Activated T-cell treated with anti-CD3 and anti-CD28 coated beads, Interleukin-2, amount 50 U/mL, for 4 hours (primary cell): ENCODE results near the gene RNF41. TPM values are rescaled to one million over a fixed set of nuclear protein-coding genes. Genes with fewer than 3 reads are reported as not detected.

Experiments used
- ATAC-seq, 2 donors: fragments of 200-7000 bp; cut with Tn5 transposase; one replicate each; pipeline ENCODE4 v1.10.0; 2021
- DNase-seq: peaks from one replicate; pipeline ENCODE4 v3.0.0-alpha.2; 2020
- H3K27me3 Mint-ChIP-seq: one replicate; pipeline ENCODE4 v1.8.0; 2021; ENCODE audit warnings: low read depth, mixed read lengths
- H3K36me3 Mint-ChIP-seq: one replicate; pipeline ENCODE4 v1.8.0; 2022; ENCODE audit warnings: mixed read lengths; ENCODE audit not compliant: insufficient read depth
- H3K4me1 Mint-ChIP-seq: one replicate; pipeline ENCODE4 v1.8.0; 2021; ENCODE audit warnings: low read depth, mixed read lengths
- H3K4me3 Mint-ChIP-seq: one replicate; pipeline ENCODE4 v1.8.0; 2021; ENCODE audit warnings: mild to moderate bottlenecking, moderate library complexity, mixed read lengths
- H3K9me3 Mint-ChIP-seq: one replicate; pipeline ENCODE4 v1.8.0; 2021; ENCODE audit warnings: mixed read lengths
- total RNA-seq, 3 donors: library from RNA; stranded (reverse); gene quantifications; one replicate each; pipeline ENCODE4 v1.2.1, GENCODE V29; 2021

The RNF41 gene
- total RNA-seq, 3 donors from 2014 or later = 39.3 to 45.6 (median 40.1) TPM

GRCh38 chr12:56256326-56256960, 34.7 kb upstream of the RNF41 start:
- Mint-ChIP-seq H3K4me3 (peak overlapping the region; percentile 88), H3K36me3 (peaks cover 33% of the 10 kb centered on the region), H3K4me1 (peaks cover 25% of the 10 kb centered on the region), H3K27me3 (no peaks in the 10 kb centered on the region), H3K9me3 (no peaks in the 10 kb centered on the region)
- no peak for ATAC-seq
- DNase-seq = no peak

- H3K4me3 Mint-ChIP-seq = peak overlapping the region; percentile 49
- H3K4me1 Mint-ChIP-seq = peaks cover 25% of the 10 kb centered on the region
- DNase-seq (no peak), ATAC-seq (no peak)
- no peaks in the 10 kb centered on the region for H3K27me3 Mint-ChIP-seq
- no peaks in the 10 kb centered on the region for H3K9me3 Mint-ChIP-seq
- H3K36me3 Mint-ChIP-seq = peaks cover 33% of the 10 kb centered on the region
Observed at GRCh38 chr12:56255671-56256070, 33.9 kb upstream of the RNF41 start.

DNA sequence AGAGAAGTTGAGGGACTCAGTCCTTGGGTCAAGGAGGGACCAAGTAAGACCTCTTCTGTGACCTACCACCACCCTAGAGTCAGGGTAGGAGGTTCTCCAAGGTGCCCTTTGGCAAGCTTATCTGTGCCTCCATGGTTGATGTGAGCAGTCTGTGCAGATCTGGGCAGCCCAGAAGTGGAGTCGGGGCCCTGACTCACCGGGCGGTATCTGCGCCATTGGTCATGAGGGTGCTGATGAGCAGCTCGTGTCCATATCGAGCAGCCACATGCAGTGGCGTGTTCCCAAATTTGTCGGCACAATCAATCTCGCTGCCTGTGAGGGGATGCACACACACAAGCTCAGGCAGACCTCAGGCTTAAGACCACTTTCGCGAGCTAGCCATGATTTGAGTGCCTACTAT, 31.4 kb upstream of the RNF41 start:
- Mint-ChIP-seq H3K27me3 (no peaks in the 10 kb centered on the region), H3K36me3 (peaks cover 38% of the 10 kb centered on the region), H3K4me3 (no peak overlapping the region), H3K4me1 (peaks cover 18% of the 10 kb centered on the region), H3K9me3 (no peaks in the 10 kb centered on the region)
- DNase-seq = no peak
- ATAC-seq = no peak

DNA sequence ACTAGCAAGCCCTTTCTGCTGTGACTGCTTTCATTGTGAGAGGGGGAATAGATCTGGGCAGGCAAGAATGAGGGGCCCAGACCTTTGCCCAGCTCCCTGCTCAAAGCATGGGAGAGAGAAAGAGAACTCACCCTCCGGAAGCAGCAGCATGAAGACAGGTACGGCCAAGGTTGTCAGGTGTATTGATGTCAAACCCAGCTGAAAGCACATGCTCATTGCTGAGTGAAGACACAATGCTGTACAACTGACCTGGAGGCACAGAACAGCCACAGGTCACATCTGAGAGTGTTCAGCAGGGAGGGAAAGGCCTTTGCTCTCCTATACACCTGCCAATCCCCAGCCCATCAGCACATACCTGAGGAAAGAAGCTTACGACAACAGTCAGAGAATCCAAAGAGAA, 30.9 kb upstream of the RNF41 start:
- Mint-ChIP-seq H3K4me3 (no peak overlapping the region), H3K36me3 (peaks cover 40% of the 10 kb centered on the region), H3K4me1 (peaks cover 18% of the 10 kb centered on the region), H3K27me3 (no peaks in the 10 kb centered on the region), H3K9me3 (no peaks in the 10 kb centered on the region)
- ATAC-seq = no peak
- no peak for DNase-seq

DNA sequence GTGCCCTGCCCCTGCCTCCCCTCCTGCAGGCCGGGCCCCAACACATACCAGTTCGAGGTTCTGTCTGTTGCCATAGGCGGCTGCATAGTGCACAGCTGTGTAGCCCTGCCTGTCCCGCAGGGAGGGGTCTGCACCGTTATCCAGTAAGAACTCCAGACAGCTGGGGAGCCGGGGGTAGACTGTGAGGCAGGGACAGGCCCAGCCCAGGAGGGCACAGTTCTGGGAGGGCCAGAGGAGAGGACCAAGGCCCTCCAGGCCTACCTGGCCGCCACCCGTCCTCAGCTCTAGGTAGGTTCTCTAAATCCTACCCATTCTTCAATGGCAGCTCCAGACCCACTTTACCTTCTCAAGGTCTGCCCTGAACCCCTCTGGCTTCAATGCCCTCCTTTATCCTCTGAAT, 27.0 kb upstream of the RNF41 start:
- Mint-ChIP-seq H3K4me1 (no peaks in the 10 kb centered on the region), H3K4me3 (no peak overlapping the region), H3K9me3 (no peaks in the 10 kb centered on the region), H3K27me3 (no peaks in the 10 kb centered on the region), H3K36me3 (peaks cover 41% of the 10 kb centered on the region)
- ATAC-seq (no peak), DNase-seq (no peak)

GRCh38 chr12:56247923-56248322, 26.2 kb upstream of the RNF41 start:
- Mint-ChIP-seq H3K9me3 (no peaks in the 10 kb centered on the region), H3K4me1 (no peaks in the 10 kb centered on the region), H3K36me3 (peaks cover 36% of the 10 kb centered on the region)

DNA sequence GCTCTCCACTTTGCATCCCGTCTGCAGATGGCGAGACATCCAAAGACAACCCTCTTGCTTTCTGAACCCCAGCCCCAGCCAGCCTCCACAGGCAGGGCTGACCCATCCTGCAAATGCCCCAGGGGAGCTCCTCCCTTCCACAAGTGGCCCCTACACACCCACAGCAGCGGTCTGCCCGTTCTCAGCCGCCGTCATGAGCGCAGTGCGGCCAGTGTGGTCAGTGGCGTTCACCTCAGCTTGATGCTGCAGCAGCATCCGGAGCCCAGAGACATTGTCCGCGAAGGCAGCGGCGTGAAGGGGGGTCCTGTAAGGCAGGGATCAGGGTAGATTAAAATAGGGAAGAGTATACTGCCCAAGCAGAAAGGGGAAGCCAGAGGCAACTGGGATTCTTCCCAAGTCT, 22.8 kb upstream of the RNF41 start:
- Mint-ChIP-seq H3K4me3 (no peak overlapping the region), H3K36me3 (peaks cover 30% of the 10 kb centered on the region), H3K9me3 (no peaks in the 10 kb centered on the region), H3K27me3 (no peaks in the 10 kb centered on the region), H3K4me1 (no peaks in the 10 kb centered on the region)
- no peak for DNase-seq
- no peak for ATAC-seq

More at GRCh38 chr12:56247923-56248322, 26.2 kb upstream of the RNF41 start:
- ATAC-seq = no peak
- no peak for DNase-seq
- Mint-ChIP-seq H3K4me3 (no peak overlapping the region), H3K27me3 (no peaks in the 10 kb centered on the region)

- DNase-seq = no peak
- Mint-ChIP-seq H3K4me3 (no peak overlapping the region), H3K9me3 (no peaks in the 10 kb centered on the region), H3K4me1 (no peaks in the 10 kb centered on the region), H3K36me3 (peaks cover 26% of the 10 kb centered on the region), H3K27me3 (no peaks in the 10 kb centered on the region)
- no peak for ATAC-seq
Observed at GRCh38 chr12:56243731-56244181, 22.0 kb upstream of the RNF41 start.

DNA sequence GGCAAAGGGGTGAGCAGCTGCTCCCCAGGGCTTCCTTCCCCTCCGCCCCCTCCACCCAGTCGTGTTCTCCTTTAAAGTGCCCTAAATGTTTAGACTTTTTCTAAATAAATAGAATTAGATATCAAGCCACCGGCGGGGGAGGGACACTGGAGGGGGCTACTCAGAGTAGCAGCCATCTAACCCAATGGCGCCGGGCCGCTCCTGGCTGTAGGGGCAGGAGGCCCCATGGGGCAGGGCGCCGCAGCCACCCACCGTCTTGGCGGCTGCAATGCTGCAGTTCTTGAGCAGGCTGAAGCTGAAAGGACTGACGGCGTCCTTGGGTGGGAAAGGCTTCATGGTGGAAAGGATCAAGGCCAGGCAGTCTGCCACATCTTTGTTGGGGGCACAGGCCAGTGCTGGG, 21.3 kb upstream of the RNF41 start:
- no peak for DNase-seq
- Mint-ChIP-seq H3K4me1 (no peaks in the 10 kb centered on the region), H3K36me3 (peaks cover 26% of the 10 kb centered on the region), H3K9me3 (no peaks in the 10 kb centered on the region), H3K4me3 (no peak overlapping the region), H3K27me3 (no peaks in the 10 kb centered on the region)
- no peak for ATAC-seq

- H3K27me3 Mint-ChIP-seq = no peaks in the 10 kb centered on the region
- no peaks in the 10 kb centered on the region for H3K4me1 Mint-ChIP-seq
- ATAC-seq (no peak), DNase-seq (no peak)
- no peaks in the 10 kb centered on the region for H3K9me3 Mint-ChIP-seq
- H3K4me3 Mint-ChIP-seq = no peak overlapping the region
- peaks cover 20% of the 10 kb centered on the region for H3K36me3 Mint-ChIP-seq
Observed at GRCh38 chr12:56241424-56242303, 19.9 kb upstream of the RNF41 start.

DNA sequence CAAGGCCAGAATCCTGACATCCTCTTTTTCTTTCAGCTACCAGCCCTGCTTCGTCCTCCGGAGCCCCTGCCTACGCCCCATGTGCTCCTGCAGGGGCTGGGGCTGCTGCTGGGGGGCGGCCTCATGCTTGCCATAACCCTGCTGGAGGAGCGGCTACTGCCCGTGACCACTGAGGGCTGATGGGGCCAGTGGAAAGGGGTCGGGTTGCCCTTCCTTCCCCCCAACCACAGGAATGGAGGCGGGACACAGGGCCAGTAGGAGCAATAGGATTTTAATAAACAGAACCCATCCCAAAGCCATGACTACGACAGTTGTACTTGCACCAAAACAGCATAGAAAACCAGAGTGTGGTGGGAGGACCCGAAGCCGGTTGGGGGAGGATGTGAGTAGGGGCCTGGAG, 15.8 kb upstream of the RNF41 start:
- Mint-ChIP-seq H3K4me1 (no peaks in the 10 kb centered on the region), H3K9me3 (no peaks in the 10 kb centered on the region), H3K4me3 (no peak overlapping the region), H3K36me3 (peaks cover 7% of the 10 kb centered on the region), H3K27me3 (no peaks in the 10 kb centered on the region)
- ATAC-seq = no peak
- no peak for DNase-seq

DNA sequence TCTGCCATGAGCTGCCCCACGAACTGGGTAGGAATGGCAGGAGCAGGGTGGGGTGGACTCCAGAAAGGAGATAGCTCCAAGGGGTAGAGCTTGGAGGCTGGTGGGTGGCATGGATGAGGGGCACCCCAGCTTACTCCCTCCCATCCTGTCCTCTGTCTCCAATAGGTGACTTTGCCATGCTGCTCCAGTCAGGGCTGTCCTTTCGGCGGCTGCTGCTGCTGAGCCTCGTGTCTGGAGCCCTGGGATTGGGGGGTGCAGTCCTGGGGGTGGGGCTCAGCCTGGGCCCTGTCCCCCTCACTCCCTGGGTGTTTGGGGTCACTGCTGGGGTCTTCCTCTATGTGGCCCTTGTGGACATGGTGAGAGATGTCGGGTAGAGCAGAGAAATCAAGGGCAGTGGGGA, 15.3 kb upstream of the RNF41 start:
- Mint-ChIP-seq H3K9me3 (no peaks in the 10 kb centered on the region), H3K4me3 (no peak overlapping the region), H3K36me3 (peaks cover 5% of the 10 kb centered on the region), H3K4me1 (no peaks in the 10 kb centered on the region), H3K27me3 (no peaks in the 10 kb centered on the region)
- DNase-seq (no peak), ATAC-seq (no peak)

- ATAC-seq (no peak), DNase-seq (no peak)
- peaks cover 1% of the 10 kb centered on the region for H3K36me3 Mint-ChIP-seq
- no peaks in the 10 kb centered on the region for H3K27me3 Mint-ChIP-seq
- no peaks in the 10 kb centered on the region for H3K4me1 Mint-ChIP-seq
- no peaks in the 10 kb centered on the region for H3K9me3 Mint-ChIP-seq
- no peak overlapping the region for H3K4me3 Mint-ChIP-seq
Observed at GRCh38 chr12:56236091-56236490, 14.4 kb upstream of the RNF41 start.

DNA sequence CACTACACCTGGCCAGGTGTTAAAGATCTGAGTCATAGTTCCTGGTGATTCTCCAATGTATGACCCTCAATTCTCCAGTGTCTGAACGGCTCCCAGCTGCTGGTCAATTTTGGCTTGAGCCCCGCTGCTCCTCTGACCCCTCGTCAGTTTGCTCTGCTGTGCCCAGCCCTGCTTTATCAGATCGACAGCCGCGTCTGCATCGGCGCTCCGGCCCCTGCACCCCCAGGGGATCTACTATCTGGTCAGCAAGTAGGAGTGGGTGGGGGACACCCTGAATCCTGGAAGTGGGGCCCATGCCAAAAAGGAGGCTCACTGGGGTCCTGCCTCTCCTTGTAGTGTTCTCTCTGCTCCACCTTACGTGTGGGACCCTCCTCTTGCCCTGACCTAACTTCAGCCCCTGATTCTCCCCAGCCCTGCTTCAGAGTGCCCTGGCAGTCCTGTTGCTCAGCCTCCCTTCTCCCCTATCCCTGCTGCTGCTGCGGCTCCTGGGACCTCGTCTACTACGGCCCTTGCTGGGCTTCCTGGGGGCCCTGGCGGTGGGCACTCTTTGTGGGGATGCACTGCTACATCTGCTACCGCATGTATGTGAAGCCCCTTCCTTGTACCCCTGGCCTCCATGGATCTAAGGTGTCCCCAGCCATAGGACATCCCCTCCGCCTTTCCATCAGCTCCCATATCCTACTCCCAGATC, 13.2 kb upstream of the RNF41 start:
- H3K36me3 Mint-ChIP-seq = peaks cover 1% of the 10 kb centered on the region
- no peaks in the 10 kb centered on the region for H3K27me3 Mint-ChIP-seq
- no peaks in the 10 kb centered on the region for H3K4me1 Mint-ChIP-seq
- ATAC-seq (no peak), DNase-seq (no peak)
- H3K4me3 Mint-ChIP-seq = no peak overlapping the region
- no peaks in the 10 kb centered on the region for H3K9me3 Mint-ChIP-seq
